ENCODE data around the gene AGAP1.

DNA sequence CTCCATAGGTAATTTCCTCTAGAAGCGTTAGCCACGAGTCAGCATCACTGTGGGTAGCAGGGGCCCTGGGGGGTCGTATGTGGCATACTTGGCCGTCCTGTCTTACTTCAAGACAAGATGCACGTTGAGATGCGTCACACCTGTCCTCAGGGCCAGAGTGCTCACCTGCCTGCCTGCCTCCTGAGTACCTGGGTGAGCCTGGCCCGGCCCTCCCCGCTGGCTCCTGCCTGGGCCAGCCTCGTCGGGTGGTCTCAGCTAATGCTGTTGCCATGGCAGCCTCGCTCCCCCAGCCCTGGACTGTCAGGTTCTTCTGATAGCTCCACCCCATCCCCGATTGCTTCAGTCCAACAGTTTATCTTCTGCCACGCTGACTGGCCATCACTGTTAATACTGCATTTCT lies 441.9 kb downstream of the AGAP1 start:
- TF ChIP-seq, protein P1, sequence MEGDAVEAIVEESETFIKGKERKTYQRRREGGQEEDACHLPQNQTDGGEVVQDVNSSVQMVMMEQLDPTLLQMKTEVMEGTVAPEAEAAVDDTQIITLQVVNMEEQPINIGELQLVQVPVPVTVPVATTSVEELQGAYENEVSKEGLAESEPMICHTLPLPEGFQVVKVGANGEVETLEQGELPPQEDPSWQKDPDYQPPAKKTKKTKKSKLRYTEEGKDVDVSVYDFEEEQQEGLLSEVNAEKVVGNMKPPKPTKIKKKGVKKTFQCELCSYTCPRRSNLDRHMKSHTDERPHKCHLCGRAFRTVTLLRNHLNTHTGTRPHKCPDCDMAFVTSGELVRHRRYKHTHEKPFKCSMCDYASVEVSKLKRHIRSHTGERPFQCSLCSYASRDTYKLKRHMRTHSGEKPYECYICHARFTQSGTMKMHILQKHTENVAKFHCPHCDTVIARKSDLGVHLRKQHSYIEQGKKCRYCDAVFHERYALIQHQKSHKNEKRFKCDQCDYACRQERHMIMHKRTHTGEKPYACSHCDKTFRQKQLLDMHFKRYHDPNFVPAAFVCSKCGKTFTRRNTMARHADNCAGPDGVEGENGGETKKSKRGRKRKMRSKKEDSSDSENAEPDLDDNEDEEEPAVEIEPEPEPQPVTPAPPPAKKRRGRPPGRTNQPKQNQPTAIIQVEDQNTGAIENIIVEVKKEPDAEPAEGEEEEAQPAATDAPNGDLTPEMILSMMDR (IDR thresholded peaks at IDR 0.05) = no peak
- TF ChIP-seq EZH2 (IDR thresholded peaks at IDR 0.05) = no peak
- no peak for TF ChIP-seq EZH2phosphoT487 (IDR thresholded peaks at IDR 0.05)

Data from neural progenitor cell (in vitro differentiated cells).